HepG2 (cell line): ENCODE results near the gene SGPP1. TPM values are rescaled to one million over a fixed set of nuclear protein-coding genes. Genes with fewer than 3 reads are reported as not detected.

ENCODE experiments used
- CREB3 ChIP-seq: sonication (generic); formaldehyde crosslinking; IDR thresholded peaks from 2 replicates; pipeline ENCODE4 v1.5.0; 2020; ENCODE audit warnings: missing genetic modification reagents
- DPF2 ChIP-seq: sonication (generic); formaldehyde crosslinking; IDR thresholded peaks from 2 replicates; pipeline ENCODE4 v1.4.0; 2020; ENCODE audit warnings: mild to moderate bottlenecking, low read depth, missing genetic modification reagents, borderline replicate concordance
- FOXP1 ChIP-seq, 2 experiments: fragments of 450-650 bp in 1 of 2; IDR thresholded peaks; 2 replicates each; pipeline ENCODE4 v1.6.1; 2017 to 2018; ENCODE audit warnings: antibody characterized with exemption in 1 of 2
- FOXP4 ChIP-seq: sonication (generic); formaldehyde crosslinking; IDR thresholded peaks from 2 replicates; pipeline ENCODE4 v1.4.0; 2020; ENCODE audit warnings: missing genetic modification reagents
- HNRNPUL1 ChIP-seq: fragments of 200-400 bp; formaldehyde crosslinking; IDR thresholded peaks from 2 replicates; pipeline ENCODE4 v1.6.1; 2017; ENCODE audit warnings: low read depth, mild to moderate bottlenecking, low read length, moderate library complexity
- HOXD1 ChIP-seq: sonication (generic); formaldehyde crosslinking; IDR thresholded peaks from 2 replicates; pipeline ENCODE4 v1.5.0; 2020; ENCODE audit warnings: missing genetic modification reagents
- KMT2B ChIP-seq: IDR thresholded peaks from 2 replicates; pipeline ENCODE4 v1.6.1; 2016; ENCODE audit warnings: missing genetic modification reagents, missing compliant biosample characterization
- MED1 ChIP-seq: sonication (generic); formaldehyde crosslinking; IDR thresholded peaks from 2 replicates; pipeline ENCODE4 v1.4.0; 2020; ENCODE audit warnings: missing genetic modification reagents
- MEIS1 ChIP-seq: sonication (generic); formaldehyde crosslinking; IDR thresholded peaks from 2 replicates; pipeline ENCODE4 v1.9.0; 2021; ENCODE audit warnings: mild to moderate bottlenecking, missing genetic modification reagents, moderate library complexity, borderline replicate concordance
- RBM39 ChIP-seq: fragments of 200-400 bp; formaldehyde crosslinking; IDR thresholded peaks from one replicate; pipeline ENCODE4 v1.6.1; 2018; ENCODE audit warnings: antibody characterized with exemption, mild to moderate bottlenecking, low read depth, low read length; ENCODE audit not compliant: poor library complexity, severe bottlenecking
- RXRA ChIP-seq: sonication (generic); formaldehyde crosslinking; IDR thresholded peaks from 2 replicates; pipeline ENCODE4 v1.5.1; 2020; ENCODE audit warnings: missing genetic modification reagents
- SKIL ChIP-seq: sonication (generic); formaldehyde crosslinking; IDR thresholded peaks from 2 replicates; pipeline ENCODE4 v1.8.0; 2022; ENCODE audit warnings: missing genetic modification reagents, mild to moderate bottlenecking, moderate library complexity, borderline replicate concordance
- YY1 ChIP-seq: IDR thresholded peaks from 2 replicates; pipeline ENCODE4 v1.6.1; 2011; ENCODE audit warnings: low read length, low read depth, moderate library complexity, mild to moderate bottlenecking; ENCODE audit not compliant: insufficient read depth, insufficient replicate concordance
- ZGPAT ChIP-seq: IDR thresholded peaks from 2 replicates; pipeline ENCODE4 v1.6.1; 2016; ENCODE audit warnings: mild to moderate bottlenecking
- ZNF207 ChIP-seq: fragments of 450-650 bp; IDR thresholded peaks from 2 replicates; pipeline ENCODE4 v1.6.1; 2016; ENCODE audit warnings: antibody characterized with exemption, borderline replicate concordance
- ZNF263 ChIP-seq: sonication (generic); formaldehyde crosslinking; IDR thresholded peaks from 2 replicates; pipeline ENCODE4 v1.4.0; 2020; ENCODE audit warnings: missing genetic modification reagents
- ZNF382 ChIP-seq: sonication (generic); formaldehyde crosslinking; IDR thresholded peaks from 2 replicates; pipeline ENCODE4 v1.5.0; 2020; ENCODE audit warnings: missing genetic modification reagents, mild to moderate bottlenecking, borderline replicate concordance
- ZNF678 ChIP-seq: sonication (generic); formaldehyde crosslinking; IDR thresholded peaks from 2 replicates; pipeline ENCODE4 v1.4.0; 2020; ENCODE audit warnings: mild to moderate bottlenecking, missing genetic modification reagents
- polyA plus RNA-seq, 8 experiments: library from polyadenylated mRNA; depleted of rRNA in 3 of 8; stranded (reverse) in 7 of 8; unstranded in 1 of 8; fragments of >200 nt; fragmentation: Illumina TruSeq in 4 of 8; extraction: Trizol in 4 of 8; gene quantifications; 2 replicates each; pipeline versions ENCODE4 v1.2.1 to v1.2.3, GENCODE V29; 2011 to 2016; ENCODE audit warnings: low read depth in 4 of 8, missing spikeins in 1 of 8, mixed read lengths in 1 of 8; ENCODE audit not compliant: insufficient read depth in 1 of 8
- total RNA-seq, 5 experiments: library from RNA; depleted of rRNA; stranded (reverse); fragments of >200 nt; fragmentation: Illumina TruSeq; extraction: Trizol; gene quantifications; 2 replicates each; pipeline ENCODE4 v1.2.3, GENCODE V29; 2016; ENCODE audit warnings: low read depth in 1 of 5

SGPP1 gene
- total and polyA plus RNA-seq, 2 of the 13 experiments (the other 11 are each of a cell fraction or from before 2014, with no cell fraction given), result 6.4 to 6.8 TPM

DNA sequence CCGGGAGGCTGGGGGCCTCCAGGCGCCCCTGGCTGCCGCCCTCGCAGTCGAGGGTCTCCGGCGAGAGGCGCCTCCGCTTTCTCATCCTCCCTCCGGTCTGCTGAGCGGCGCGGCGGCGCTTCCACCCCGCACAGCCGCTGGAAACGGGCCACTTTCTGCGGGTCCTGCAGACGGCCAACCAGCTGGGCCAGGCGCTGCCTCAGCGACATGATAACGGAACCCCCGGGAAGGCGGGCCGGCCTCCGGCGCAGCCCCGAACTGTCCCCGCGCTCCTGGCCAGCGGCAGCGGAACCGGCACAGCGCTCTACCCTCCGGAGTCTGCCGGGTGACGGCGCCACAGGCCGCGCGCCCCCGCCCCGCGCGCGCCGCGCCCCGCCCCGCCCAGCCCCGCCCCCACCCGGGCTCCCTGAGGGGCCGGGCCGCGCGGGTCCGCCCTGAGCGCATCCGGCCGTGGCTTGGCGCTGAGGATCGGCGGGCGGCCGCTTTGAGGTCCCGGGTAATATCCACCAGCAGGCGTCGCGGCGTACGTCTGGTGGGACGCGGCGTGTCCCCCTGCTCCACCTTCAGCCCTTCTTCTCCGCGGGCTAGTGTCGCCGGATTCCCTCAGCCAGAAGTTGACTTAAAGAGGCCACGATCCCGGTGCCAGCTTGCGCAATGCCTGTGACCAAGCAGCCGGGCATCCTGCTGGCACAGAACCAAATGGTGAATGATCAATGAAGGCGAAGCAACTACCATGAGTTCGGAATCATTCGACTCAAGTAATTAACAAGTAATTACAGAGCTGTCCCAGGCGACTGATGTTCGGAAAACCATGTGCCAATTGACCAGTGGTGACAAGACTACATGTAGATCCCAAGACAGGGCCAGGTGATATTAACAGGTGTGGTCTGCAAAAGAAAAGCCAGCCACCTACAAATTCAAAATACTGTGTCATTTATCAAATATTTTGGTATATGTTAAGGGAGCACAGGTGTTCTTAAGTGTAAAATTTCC lies at the start of gene SGPP1 (continued):
- TF ChIP-seq FOXP4 (peak; percentile 46), KMT2B (CRISPR knock-in tag) (0 out of 2 replicates have a peak, but pooled peaks have one; percentile 29), RBM39 (no peak), ZNF263 (CRISPR knock-in tag) (peak; percentile 29), ZGPAT (CRISPR knock-in tag) (peak; percentile 42; the same call in 1 of the 2 replicates), HNRNPUL1 (no peak), YY1 (peak; percentile 14), FOXP1 (IDR thresholded peaks at IDR 0.05) (no peak), FOXP1 (CRISPR knock-in tag; IDR thresholded peaks at IDR 0.05) (no peak), ZNF678 (CRISPR knock-in tag) (0 out of 2 replicates have a peak, but pooled peaks have one; percentile 13), RXRA (CRISPR knock-in tag) (peak; percentile 12; the same call in 1 of the 2 replicates), MED1 (CRISPR knock-in tag) (peak; percentile 40; the same call in 1 of the 2 replicates), SKIL (CRISPR knock-in tag) (0 out of 2 replicates have a peak, but pooled peaks have one; percentile 11), HOXD1 (0 out of 2 replicates have a peak, but pooled peaks have one; percentile 19), DPF2 (CRISPR knock-in tag) (no peak), CREB3 (CRISPR knock-in tag) (no peak), ZNF382 (no peak), MEIS1 (CRISPR knock-in tag) (peak; percentile 51; the same call in 1 of the 2 replicates), ZNF207 (no peak)
